Activated CD4-positive, alpha-beta T cell treated with anti-CD3 and anti-CD28 coated beads, Interleukin-2, Interleukin-4, amounts not matched to agents 100 ng/mL and 50 ng/mL, durations not matched to agents 16 hours and 8 hours (primary cell): ENCODE measurements around the gene TRAF5.
A peak's percentile ranks its signal among the peaks of the same experiment; 100 is the strongest.
"Not testable (repeated sequence)": the region's sequence is repeated elsewhere in the genome, so short reads cannot be mapped to it uniquely, and the experiment has no call there.

Experiments used
- DNase-seq: peaks from one replicate; pipeline ENCODE4 v3.0.0-alpha.2; 2020; ENCODE audit warnings: low spot score

TRAF5 gene

GRCh38 chr1:211326528-211327345, at the start of gene TRAF5:
TSS of gene TRAF5 (plus strand) at chr1:211326833. CDS start at chr1:211353240, 26,407 bp downstream.
- peak; percentile 48 for DNase-seq

- DNase-seq, result no peak
Observed at GRCh38 chr1:211279340-211279739, 47.3 kb upstream of the TRAF5 start.

DNA sequence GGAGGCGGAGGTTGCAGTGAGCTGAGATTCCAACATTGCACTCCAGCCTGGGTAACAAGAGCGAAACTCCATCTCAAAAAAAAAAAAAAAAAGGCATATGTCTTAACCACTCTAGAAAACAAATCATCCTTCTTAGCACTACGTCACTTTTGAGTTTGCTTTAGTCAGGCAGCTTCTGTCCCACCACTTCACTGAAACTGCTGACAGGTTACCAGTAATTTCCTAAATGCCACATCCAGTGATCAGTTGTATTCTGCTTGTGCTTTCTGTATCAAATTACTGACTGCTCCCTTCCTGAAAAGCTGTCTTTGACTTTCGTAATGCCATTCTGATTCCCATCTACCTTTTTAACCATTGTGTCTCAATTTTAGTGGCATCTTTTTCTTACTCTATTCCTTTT, 45.7 kb upstream of the TRAF5 start:
- peak; percentile 60 for DNase-seq

- DNase-seq, result no peak
Observed at GRCh38 chr1:211281320-211282022, 45.2 kb upstream of the TRAF5 start.

DNA sequence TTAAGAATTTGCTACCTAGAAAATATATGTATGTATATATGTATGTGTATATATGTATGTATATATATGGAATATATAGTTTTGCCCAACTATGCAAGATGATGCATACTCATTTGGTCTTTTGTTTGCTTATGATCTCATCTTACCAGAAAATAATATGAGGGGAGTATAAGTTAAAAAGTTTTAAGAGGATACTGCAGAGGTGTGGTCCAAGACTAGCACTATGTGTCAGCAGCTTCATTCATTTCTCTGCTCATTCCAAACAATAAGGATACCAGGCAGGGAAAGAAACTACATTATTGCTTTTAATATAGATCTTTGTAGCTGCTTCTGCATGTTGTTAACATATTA, 44.6 kb upstream of the TRAF5 start:
- no peak for DNase-seq

- DNase-seq, result no peak
Observed at GRCh38 chr1:211285196-211285595, 41.4 kb upstream of the TRAF5 start.

DNA sequence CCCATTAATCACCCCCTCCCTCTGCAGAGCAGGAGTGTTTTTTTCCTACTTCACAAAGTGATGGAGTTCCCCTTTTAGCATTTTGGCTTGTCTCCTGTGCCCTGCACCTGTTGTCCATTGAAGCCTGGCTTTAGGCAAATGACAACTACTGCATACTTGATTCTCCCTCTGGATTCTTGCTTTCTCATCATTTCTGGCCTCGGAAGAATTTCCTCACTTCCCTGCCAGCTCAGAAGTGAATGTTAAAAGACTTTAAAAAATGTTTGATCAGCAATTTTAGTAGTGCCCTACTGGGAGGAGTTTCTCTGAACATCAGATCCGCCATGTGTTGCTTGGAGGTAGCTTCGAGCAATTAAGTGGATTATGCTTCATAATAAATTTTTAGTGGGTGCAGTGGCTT, 39.4 kb upstream of the TRAF5 start:
- no peak for DNase-seq

GRCh38 chr1:211292411-211292810, 34.2 kb upstream of the TRAF5 start:
- no peak for DNase-seq

DNA sequence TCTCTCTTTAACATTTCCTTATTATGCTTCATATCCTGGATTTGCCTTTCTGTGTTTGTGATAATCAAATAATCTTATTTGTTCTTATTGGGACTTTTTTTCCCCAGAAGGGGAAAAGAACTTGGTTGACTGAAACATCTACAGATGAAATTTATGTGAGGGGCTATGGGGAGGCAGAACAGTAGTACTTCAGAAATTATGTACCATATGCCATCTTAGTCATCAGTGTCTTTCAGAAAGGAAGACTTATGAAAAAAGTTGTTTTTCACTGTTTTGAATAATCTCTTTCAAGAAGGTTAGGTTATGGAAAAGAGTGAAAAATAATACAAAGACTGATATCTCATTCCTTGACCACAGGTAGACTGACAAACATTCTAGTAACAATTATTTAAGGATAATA, 30.2 kb upstream of the TRAF5 start:
- DNase-seq, result peak; percentile 25

DNA sequence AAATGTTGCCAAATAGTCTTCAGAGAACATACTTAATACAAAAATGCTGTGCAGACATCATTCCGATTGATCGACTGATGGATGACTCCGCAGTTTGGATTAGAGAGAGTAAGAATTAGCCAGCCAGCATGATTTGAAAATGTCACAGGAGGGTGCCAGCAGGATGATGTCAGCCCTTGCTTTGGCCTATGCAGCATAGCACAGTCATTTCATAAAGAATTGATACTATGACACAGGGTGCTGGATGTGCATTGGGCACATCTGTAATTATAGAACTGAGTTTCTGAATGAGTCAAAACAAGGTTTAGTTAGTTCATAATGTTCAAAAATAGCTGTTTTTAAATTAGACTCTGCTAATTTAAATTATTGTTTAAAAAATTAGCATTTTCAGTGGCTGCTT, 21.6 kb upstream of the TRAF5 start:
- DNase-seq, result peak; percentile 87

- no peak for DNase-seq
Observed at GRCh38 chr1:211309617-211310016, 17.0 kb upstream of the TRAF5 start.

DNA sequence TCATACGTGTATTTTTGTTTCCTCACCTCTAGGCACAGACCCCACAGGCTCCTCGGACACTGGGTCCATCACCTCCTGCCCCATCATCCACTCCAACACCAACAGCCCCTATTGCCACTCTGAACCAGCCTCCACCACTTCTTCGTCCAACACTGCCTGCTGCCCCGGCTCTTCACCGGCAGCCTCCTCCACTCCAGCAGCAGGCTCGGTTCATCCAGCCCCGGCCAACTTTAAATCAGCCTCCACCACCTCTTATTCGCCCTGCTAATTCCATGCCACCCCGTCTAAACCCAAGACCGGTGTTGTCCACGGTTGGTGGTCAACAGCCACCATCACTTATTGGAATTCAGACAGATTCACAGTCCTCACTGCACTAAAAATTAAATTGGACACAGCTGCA, 13.2 kb upstream of the TRAF5 start:
- DNase-seq, result no peak

DNA sequence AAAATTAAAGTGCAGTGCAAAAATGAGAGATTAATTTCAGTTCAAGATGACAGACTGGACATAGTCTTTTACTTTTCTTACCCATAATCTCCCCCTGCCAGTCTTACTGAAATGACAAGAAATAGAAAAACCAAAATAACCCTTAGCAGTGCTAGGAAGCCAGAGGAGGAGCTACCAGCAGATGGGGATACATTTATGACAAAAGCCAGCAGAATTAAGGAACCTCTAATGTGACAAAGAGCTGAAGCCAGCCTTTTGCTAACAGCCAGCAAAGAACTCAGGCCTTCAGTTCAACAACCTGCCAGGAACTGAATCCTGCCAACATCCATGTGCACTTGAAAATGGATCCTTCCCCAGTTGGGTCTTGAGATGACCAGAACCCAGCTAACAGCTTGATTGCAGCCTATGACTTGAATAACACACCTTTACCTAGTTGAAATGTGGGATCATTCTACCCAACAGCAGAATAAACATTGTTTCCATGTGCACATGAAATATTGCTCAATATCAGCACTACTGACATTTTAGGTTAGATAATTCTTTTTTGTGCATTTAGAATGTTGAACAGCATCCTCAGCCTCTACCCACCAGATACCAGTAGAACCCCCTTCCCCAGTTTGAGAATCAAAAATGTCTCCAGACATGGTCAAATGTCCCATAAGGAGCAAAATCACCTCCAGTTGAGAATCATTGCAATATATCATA, 7.9 kb upstream of the TRAF5 start:
- DNase-seq, result no peak

DNA sequence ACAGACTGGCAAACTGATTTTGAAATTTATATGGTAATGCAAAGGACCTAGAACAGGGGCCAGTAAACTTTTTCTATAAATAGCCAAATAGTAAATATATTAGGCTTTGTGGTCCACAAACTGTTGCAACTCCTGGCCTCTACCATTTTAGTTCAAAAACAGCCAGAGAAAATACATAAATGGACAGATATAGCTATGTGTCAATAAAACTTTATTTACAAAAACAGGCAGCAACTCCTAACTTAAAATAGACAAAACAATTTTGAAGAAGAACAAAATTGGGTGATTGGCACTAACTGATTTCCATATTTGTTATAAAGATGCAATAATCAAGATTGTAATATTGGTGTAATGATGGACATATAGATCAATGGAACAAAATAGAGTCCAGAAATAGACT, 6.7 kb upstream of the TRAF5 start:
- no peak for DNase-seq

GRCh38 chr1:211320980-211321379, 5.7 kb upstream of the TRAF5 start:
- peak; percentile 40 for DNase-seq

DNA sequence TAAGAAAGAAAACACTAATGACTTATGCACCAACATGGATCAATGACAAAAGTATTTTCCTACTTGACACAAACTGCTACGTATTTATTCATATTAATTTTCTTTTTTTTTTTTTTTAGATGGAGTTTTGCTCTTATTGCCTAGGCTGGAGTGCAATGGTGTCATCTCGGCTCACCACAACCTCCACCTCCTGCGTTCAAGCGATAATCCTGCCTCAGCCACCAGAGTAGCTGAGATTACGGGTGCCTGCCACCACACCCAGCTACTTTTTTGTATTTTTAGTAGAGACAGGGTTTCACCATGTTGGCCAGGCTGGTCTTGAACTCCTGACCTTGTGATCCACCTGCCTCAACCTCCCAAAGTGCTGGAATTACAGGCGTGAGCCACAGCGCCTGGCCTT, 5.0 kb upstream of the TRAF5 start:
- not testable (repeated sequence) for DNase-seq

- DNase-seq, result peak; percentile 78
Observed at GRCh38 chr1:211323156-211324063, 3.2 kb upstream of the TRAF5 start.

GRCh38 chr1:211324992-211325775, 1.4 kb upstream of the TRAF5 start:
- DNase-seq, result no peak

DNA sequence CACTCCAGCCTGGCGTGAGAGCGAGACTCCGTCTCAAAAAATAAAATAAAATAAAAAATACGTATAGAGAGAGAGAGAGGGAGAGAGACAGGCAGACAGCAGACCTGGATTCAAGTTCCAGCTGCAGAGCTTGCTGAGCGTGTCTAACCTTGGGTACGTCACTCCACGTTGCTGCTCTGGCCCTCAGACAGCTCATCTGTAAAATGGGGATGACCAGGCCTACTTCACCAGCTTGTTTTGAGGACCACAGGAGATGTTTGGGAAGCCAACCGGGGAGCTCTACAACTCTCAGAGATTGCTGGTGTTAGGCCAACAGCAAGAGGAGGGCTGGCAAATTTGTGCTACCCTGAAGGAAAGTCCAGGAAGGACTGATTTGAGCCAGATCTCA, 499 bp upstream of the TRAF5 start:
- DNase-seq, result no peak

GRCh38 chr1:211327346-211327921, 801 bp downstream of the TRAF5 start:
- peak; percentile 45 for DNase-seq
